Spleen (tissue), 11 donors: ENCODE measurements around the gene HOXC13. TPM values are rescaled to one million over a fixed set of nuclear protein-coding genes. Genes with fewer than 3 reads are reported as not detected.

Experiments used
- DNase-seq: peaks from one replicate; pipeline ENCODE4 v3.0.0-alpha.2; 2020
- H3K27ac ChIP-seq, 8 donors: fragments of 200-600 bp; sonication (generic) in 7 of 8; 1 replicate in 4 of 8; 2 replicates in 4 of 8; pipeline versions ENCODE4 v1.5.0 to v1.8.0; 2016 to 2021; ENCODE audit warnings: inconsistent platforms in 4 of 8, mild to moderate bottlenecking in 4 of 8, moderate library complexity in 1 of 8
- H3K27me3 ChIP-seq, 7 donors: fragments of 200-600 bp; sonication (generic) in 6 of 7; replicated peaks in 1 of 7; 1 replicate in 4 of 7; 2 replicates in 3 of 7; pipeline versions ENCODE4 v1.5.0 to v1.8.0; 2016 to 2021; ENCODE audit warnings: inconsistent platforms in 3 of 7, mild to moderate bottlenecking in 1 of 7
- H3K36me3 ChIP-seq, 6 donors: fragments of 200-600 bp; sonication (generic) in 5 of 6; 1 replicate in 4 of 6; 2 replicates in 2 of 6; pipeline versions ENCODE4 v1.5.0 to v1.8.0; 2016 to 2021; ENCODE audit warnings: inconsistent platforms in 2 of 6
- H3K4me1 ChIP-seq, 6 donors: fragments of 200-600 bp; sonication (generic) in 5 of 6; 1 replicate in 3 of 6; 2 replicates in 3 of 6; pipeline versions ENCODE4 v1.5.0 to v1.8.0; 2016 to 2021; ENCODE audit warnings: inconsistent platforms in 3 of 6
- H3K4me3 ChIP-seq, 8 donors: fragments of 200-600 bp; sonication (generic) in 7 of 8; 1 replicate in 4 of 8; 2 replicates in 4 of 8; pipeline versions ENCODE4 v1.5.0 to v1.8.0; 2016 to 2021; ENCODE audit warnings: inconsistent platforms in 4 of 8, mild to moderate bottlenecking in 4 of 8, moderate library complexity in 2 of 8
- H3K9me3 ChIP-seq, 8 donors: fragments of 200-600 bp; sonication (generic) in 7 of 8; 1 replicate in 4 of 8; 2 replicates in 4 of 8; pipeline versions ENCODE4 v1.5.0 to v1.8.0; 2016 to 2021; ENCODE audit warnings: inconsistent platforms in 4 of 8
- CTCF ChIP-seq, 11 experiments: fragments of 200-600 bp in 7 of 11; fragments of 450-650 bp in 4 of 11; sonication (generic) in 4 of 11; IDR thresholded peaks in 8 of 11; conservative IDR thresholded peaks in 3 of 11; 1 replicate in 7 of 11; 2 replicates in 4 of 11; pipeline versions ENCODE4 v1.4.0 to v1.8.0; 2016 to 2021; ENCODE audit warnings: antibody characterized with exemption in 11 of 11, inconsistent platforms in 4 of 11, mild to moderate bottlenecking in 1 of 11
- POLR2A ChIP-seq, 3 donors: fragments of 450-650 bp; IDR thresholded peaks; one replicate each; pipeline ENCODE4 v1.5.1; 2017; ENCODE audit warnings: antibody characterized with exemption in 3 of 3, mild to moderate bottlenecking in 1 of 3
- POLR2AphosphoS5 ChIP-seq, 3 donors: sonication (generic); formaldehyde crosslinking; IDR thresholded peaks; one replicate each; pipeline ENCODE4 v1.5.1; 2017; ENCODE audit warnings: antibody characterized with exemption in 3 of 3
- WGBS, 5 donors: extraction: QIAGEN DNeasy Blood & Tissue Kit in 3 of 5; methylation state at CpG; one replicate each; pipeline versions ENCODE4 v1.1.5 to v1.1.7; 2013 to 2018; 5-methylcytosine and 5-hydroxymethylcytosine counted together
- intact Hi-C: fragments of 100-400 bp; cut with DNase I; formaldehyde crosslinking; loops from one replicate; pipeline ENCODE4 v1.15.0; 2023; ENCODE audit warnings: low total_unique reads
- polyA plus RNA-seq, 3 donors: library from polyadenylated mRNA; stranded (reverse); fragments of 200-250 nt; gene quantifications; one replicate each; pipeline ENCODE4 v1.2.1, GENCODE V29; 2013
- total RNA-seq, 7 donors: library from RNA; depleted of rRNA in 3 of 7; stranded (reverse); fragments of >200 nt in 3 of 7; fragmentation: NEBNext Ultra II Directional in 4 of 7; extraction: Animal tissue kit (Norgen Biotek cat#: 25700) in 4 of 7; gene quantifications; one replicate each; pipeline versions ENCODE4 v1.1.0 to v1.2.1, GENCODE V29; 2016 to 2021
- donor health status: healthy with polysubstance abuse.
- donor health status: DM: no; HTN: no; CAD: no; lungs with moderate emphysema.
- donor health status: DM: no; HTN: no; CAD: no.
- donor health status: Bipolar disorder and iron deficiency.
- donor health status: healthy.
- donor health status: DM: no; HTN: no; CAD: no.
- donor health status: DM: yes; HTN: yes; CAD: no.

HOXC13 gene
- total and polyA plus RNA-seq, 10 donors: not detected

GRCh38 chr12:53971686-53972085 is 33.1 kb downstream of the HOXC13 start:
- 39 to 53% (median 42%) methylated on average over 2 of the region's 2 CpGs for WGBS, 5 donors
- Histone ChIP-seq H3K4me1 (peaks cover 12 to 34% (median 28%) of the 10 kb centered on the region in 6 donors), H3K36me3 (no peaks in the 10 kb centered on the region), H3K9me3 (peaks cover 0 to 11% (median 0%) of the 10 kb centered on the region in 8 donors), H3K4me3 (no peak overlapping the region), H3K27ac (no peak overlapping the region), H3K27me3 (peaks cover 24 to 100% (median 100%) of the 10 kb centered on the region in 7 donors)
- TF ChIP-seq POLR2AphosphoS5 (IDR thresholded peaks at IDR 0.05) (no peak), POLR2A (IDR thresholded peaks at IDR 0.05) (no peak), CTCF (IDR thresholded peaks at IDR 0.05 in 8 of 11, conservative IDR thresholded peaks at IDR 0.05 in 3 of 11) (no peak)
- intact Hi-C loops: no loop called here
- peak; percentile 31 for DNase-seq

GRCh38 chr12:53972152-53972702 is 33.6 kb downstream of the HOXC13 start:
- Histone ChIP-seq H3K4me1 (peaks cover 12 to 30% (median 26%) of the 10 kb centered on the region in 6 donors), H3K27me3 (peaks cover 24 to 100% (median 100%) of the 10 kb centered on the region in 7 donors), H3K36me3 (no peaks in the 10 kb centered on the region), H3K4me3 (no peak overlapping the region), H3K9me3 (peaks cover 0 to 11% (median 0%) of the 10 kb centered on the region in 8 donors), H3K27ac (no peak overlapping the region)
- 26 to 39% (median 29%) methylated on average over 9 of the region's 9 CpGs for WGBS, 5 donors
- no peak for TF ChIP-seq POLR2A (IDR thresholded peaks at IDR 0.05)
- TF ChIP-seq POLR2AphosphoS5 (IDR thresholded peaks at IDR 0.05): no peak
- TF ChIP-seq CTCF (IDR thresholded peaks at IDR 0.05 in 8 of 11, conservative IDR thresholded peaks at IDR 0.05 in 3 of 11): no peak
- intact Hi-C loops: no loop called here
- DNase-seq: peak; percentile 18

- no peak for TF ChIP-seq POLR2A (IDR thresholded peaks at IDR 0.05)
- TF ChIP-seq POLR2AphosphoS5 (IDR thresholded peaks at IDR 0.05): no peak
- TF ChIP-seq CTCF (IDR thresholded peaks at IDR 0.05 in 8 of 11, conservative IDR thresholded peaks at IDR 0.05 in 3 of 11): no peak
- H3K4me3 ChIP-seq: peak within 1 kb of the TSS in 1 of 8 donors; percentile 62
- H3K27me3 ChIP-seq: peaks cover 25 to 100% (median 100%) of the 10 kb centered on the region in 7 donors
- H3K9me3 ChIP-seq: peaks cover 0 to 11% (median 0%) of the 10 kb centered on the region in 8 donors
- intact Hi-C loops: no loop called here
- H3K4me1 ChIP-seq: peaks cover 12 to 30% (median 26%) of the 10 kb centered on the region in 6 donors
- DNase-seq: no peak
- no peak within 1 kb of the TSS for H3K27ac ChIP-seq
- H3K36me3 ChIP-seq: no peaks in the 10 kb centered on the region
- 6 to 13% (median 10%) methylated on average over 21 of the region's 21 CpGs for WGBS, 5 donors
These were observed 34.1 kb downstream of the HOXC13 start, which contains the start of gene HOXC11 for GRCh38 chr12:53972722-53973235. Gene HOXC11, plus strand, starts transcription at chr12:53973126. Its CDS starts 116 bp downstream, at chr12:53973242.
